Caco-2 (cell line): ENCODE data around the gene FHIT. TPM values are rescaled to one million over a fixed set of nuclear protein-coding genes. Genes with fewer than 3 reads are reported as not detected.

Experiments
- BruUV-seq: library from RNA; stranded (reverse); fragments of 400-500 nt; replicated peaks from 2 replicates; lab custom pipeline; 2021; lab: Mats Ljungman, UMichigan
- CTCF ChIA-PET: fragments of 300-600 bp; sonication (Branson Sonifier 250); formaldehyde crosslinking; loops from one replicate; lab custom pipeline; 2022; ENCODE audit warnings: antibody characterized with exemption; lab: Charles Lee
- POLR2A ChIA-PET: fragments of 300-600 bp; sonication (Branson Sonifier 250); formaldehyde crosslinking; loops from one replicate; lab custom pipeline; 2022; ENCODE audit warnings: antibody characterized with exemption; lab: Charles Lee
- DNase-seq, 2 experiments: peaks; one replicate each; pipeline versions ENCODE4 v3.0.0 to v3.0.0-alpha.2; 2020 to 2022
- H3K27me3 ChIP-seq: replicated peaks from 2 replicates; pipeline ENCODE4 v1.6.0; 2011; ENCODE audit warnings: low read length; ENCODE audit not compliant: control insufficient read depth, insufficient read depth
- H3K36me3 ChIP-seq: 2 replicates; pipeline ENCODE4 v1.5.1; 2011; ENCODE audit warnings: low read length; ENCODE audit not compliant: control insufficient read depth, insufficient read depth
- H3K4me1 ChIP-seq: fragments of 250-450 bp; sonication (Bioruptor Pico); 2 replicates; pipeline ENCODE4 v1.5.1; 2020; ENCODE audit warnings: mild to moderate bottlenecking
- H3K4me3 ChIP-seq: 2 replicates; pipeline ENCODE4 v1.5.1; 2011; ENCODE audit warnings: low read depth, mild to moderate bottlenecking, control low read depth, low read length
- H3K9me3 ChIP-seq: fragments of 250-450 bp; sonication (Bioruptor Pico); 2 replicates; pipeline ENCODE4 v1.5.1; 2020; ENCODE audit warnings: mild to moderate bottlenecking, moderate library complexity
- H3K27ac Mint-ChIP-seq: one replicate; pipeline ENCODE4 v1.8.0; 2022; ENCODE audit warnings: mixed read lengths; ENCODE audit not compliant: unreplicated experiment
- H3K27me3 Mint-ChIP-seq: one replicate; pipeline ENCODE4 v1.8.0; 2022; ENCODE audit warnings: mixed read lengths; ENCODE audit not compliant: insufficient read depth, unreplicated experiment
- H3K36me3 Mint-ChIP-seq: one replicate; pipeline ENCODE4 v1.8.0; 2022; ENCODE audit warnings: mild to moderate bottlenecking, mixed read lengths; ENCODE audit not compliant: insufficient read depth, unreplicated experiment
- H3K4me1 Mint-ChIP-seq: one replicate; pipeline ENCODE4 v1.8.0; 2022; ENCODE audit warnings: low read depth, mixed read lengths; ENCODE audit not compliant: unreplicated experiment
- H3K4me3 Mint-ChIP-seq: one replicate; pipeline ENCODE4 v1.8.0; 2022; ENCODE audit warnings: mild to moderate bottlenecking, moderate library complexity, mixed read lengths; ENCODE audit not compliant: unreplicated experiment
- H3K9me3 Mint-ChIP-seq: one replicate; pipeline ENCODE4 v1.8.0; 2022; ENCODE audit warnings: mixed read lengths; ENCODE audit not compliant: unreplicated experiment
- intact Hi-C: fragments of 100-400 bp; cut with micrococcal nuclease; formaldehyde crosslinking; loops from one replicate; pipeline ENCODE4 v1.10.0; 2022; ENCODE audit not compliant: unreplicated experiment
- total RNA-seq: library from RNA; stranded (reverse); gene quantifications from 2 replicates; pipeline ENCODE4 v1.2.3, GENCODE V29; 2022
- TF ChIP-seq, protein P1 (sequence below), 2 experiments: fragments of 200-600 bp in 1 of 2; IDR thresholded peaks; 1 replicate in 1 of 2; 2 replicates in 1 of 2; pipeline versions ENCODE4 v1.5.1 to v1.8.0; 2011 to 2022; ENCODE audit warnings: antibody characterized with exemption in 1 of 2, control low read depth in 1 of 2, inconsistent platforms in 1 of 2, low read depth in 1 of 2, low read length in 1 of 2, mild to moderate bottlenecking in 1 of 2, moderate library complexity in 1 of 2; ENCODE audit not compliant: insufficient read depth in 1 of 2, severe bottlenecking in 1 of 2, unreplicated experiment in 1 of 2

FHIT gene
- total RNA-seq, 1 experiment from 2014 or later, result 8.3 TPM

DNA sequence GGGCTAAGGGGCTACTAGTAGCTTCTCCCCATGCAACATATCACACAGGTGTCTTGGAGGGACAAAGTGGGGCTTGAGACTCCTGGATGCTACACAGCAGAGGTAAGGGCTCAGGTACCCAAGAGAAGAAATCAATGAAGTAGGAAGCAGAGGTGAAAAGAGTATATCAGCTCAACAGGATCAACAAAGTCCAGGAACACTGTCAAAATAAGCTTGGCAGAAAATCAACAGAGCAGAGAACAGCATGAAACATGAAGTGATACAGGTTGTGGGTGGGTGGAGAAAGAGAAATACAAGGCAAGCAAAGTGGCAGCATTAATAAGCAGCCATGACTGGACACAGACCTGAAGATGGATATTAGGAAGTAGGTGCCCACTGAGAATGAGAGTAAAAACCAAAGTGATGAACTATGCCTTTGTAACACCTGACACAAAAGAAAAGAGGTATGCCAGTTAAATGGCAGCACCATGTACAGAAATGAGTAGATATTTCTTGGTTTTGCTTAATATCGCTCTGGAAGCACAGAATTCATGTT, 637.4 kb downstream of the FHIT start:
- H3K27ac Mint-ChIP-seq, result no peak overlapping the region
- DNase-seq, result no peak
- H3K4me3 ChIP-seq, result no peak overlapping the region
- no peaks in the 10 kb centered on the region for H3K4me1 Mint-ChIP-seq
- ChIA-PET CTCF (no interaction called here), POLR2A (no interaction called here)
- H3K27me3 ChIP-seq, result no peaks in the 10 kb centered on the region
- H3K9me3 ChIP-seq, result no peaks in the 10 kb centered on the region
- no TSS peak for BruUV-seq
- H3K4me1 ChIP-seq, result no peaks in the 10 kb centered on the region
- no peaks in the 10 kb centered on the region for H3K27me3 Mint-ChIP-seq
- intact Hi-C loops, result no loop called here
- TF ChIP-seq, protein P1, sequence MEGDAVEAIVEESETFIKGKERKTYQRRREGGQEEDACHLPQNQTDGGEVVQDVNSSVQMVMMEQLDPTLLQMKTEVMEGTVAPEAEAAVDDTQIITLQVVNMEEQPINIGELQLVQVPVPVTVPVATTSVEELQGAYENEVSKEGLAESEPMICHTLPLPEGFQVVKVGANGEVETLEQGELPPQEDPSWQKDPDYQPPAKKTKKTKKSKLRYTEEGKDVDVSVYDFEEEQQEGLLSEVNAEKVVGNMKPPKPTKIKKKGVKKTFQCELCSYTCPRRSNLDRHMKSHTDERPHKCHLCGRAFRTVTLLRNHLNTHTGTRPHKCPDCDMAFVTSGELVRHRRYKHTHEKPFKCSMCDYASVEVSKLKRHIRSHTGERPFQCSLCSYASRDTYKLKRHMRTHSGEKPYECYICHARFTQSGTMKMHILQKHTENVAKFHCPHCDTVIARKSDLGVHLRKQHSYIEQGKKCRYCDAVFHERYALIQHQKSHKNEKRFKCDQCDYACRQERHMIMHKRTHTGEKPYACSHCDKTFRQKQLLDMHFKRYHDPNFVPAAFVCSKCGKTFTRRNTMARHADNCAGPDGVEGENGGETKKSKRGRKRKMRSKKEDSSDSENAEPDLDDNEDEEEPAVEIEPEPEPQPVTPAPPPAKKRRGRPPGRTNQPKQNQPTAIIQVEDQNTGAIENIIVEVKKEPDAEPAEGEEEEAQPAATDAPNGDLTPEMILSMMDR (IDR thresholded peaks at IDR 0.05; ENCODE audit: insufficient read depth in 1 of 2, low read depth in 1 of 2, low read length in 1 of 2, severe bottlenecking in 1 of 2, unreplicated experiment in 1 of 2), result no peak
- no peaks in the 10 kb centered on the region for H3K36me3 ChIP-seq
- H3K4me3 Mint-ChIP-seq, result no peak overlapping the region
- peaks cover 4% of the 10 kb centered on the region for H3K36me3 Mint-ChIP-seq
- H3K9me3 Mint-ChIP-seq, result peaks cover 11% of the 10 kb centered on the region

GRCh38 chr3:60610441-60611112, 640.7 kb downstream of the FHIT start:
- H3K27ac Mint-ChIP-seq, result no peak overlapping the region
- peaks cover 11% of the 10 kb centered on the region for H3K9me3 Mint-ChIP-seq
- Histone ChIP-seq H3K36me3 (no peaks in the 10 kb centered on the region), H3K27me3 (no peaks in the 10 kb centered on the region), H3K4me1 (no peaks in the 10 kb centered on the region), H3K9me3 (no peaks in the 10 kb centered on the region), H3K4me3 (no peak overlapping the region)
- ChIA-PET CTCF (no interaction called here), POLR2A (no interaction called here)
- intact Hi-C loops, result no loop called here
- TF ChIP-seq, protein P1 (IDR thresholded peaks at IDR 0.05; ENCODE audit: insufficient read depth in 1 of 2, low read depth in 1 of 2, low read length in 1 of 2, severe bottlenecking in 1 of 2, unreplicated experiment in 1 of 2), result no peak
- H3K36me3 Mint-ChIP-seq, result peaks cover 4% of the 10 kb centered on the region
- no peak for DNase-seq
- H3K27me3 Mint-ChIP-seq, result no peaks in the 10 kb centered on the region
- BruUV-seq, result no TSS peak
- no peak overlapping the region for H3K4me3 Mint-ChIP-seq
- no peaks in the 10 kb centered on the region for H3K4me1 Mint-ChIP-seq

DNA sequence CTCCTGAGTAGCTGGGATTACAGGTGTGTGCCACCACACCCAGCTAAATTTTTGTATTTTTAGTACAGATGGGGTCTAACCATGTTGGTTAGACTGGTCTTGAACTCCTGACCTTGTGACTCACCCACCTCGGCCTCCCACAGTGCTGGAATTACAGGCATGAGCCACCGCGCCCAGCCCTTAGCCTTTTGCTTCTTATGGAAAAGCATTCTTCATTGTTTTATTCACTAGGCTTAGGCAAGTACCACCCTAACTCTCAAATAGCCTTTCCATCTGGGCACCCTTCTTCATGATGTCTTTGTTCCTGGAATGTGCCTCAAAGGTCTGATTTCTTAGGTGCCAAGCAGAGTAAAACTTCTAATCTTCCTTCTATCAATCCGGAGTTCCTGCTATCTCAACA, 641.8 kb downstream of the FHIT start:
- ChIA-PET CTCF (no interaction called here), POLR2A (no interaction called here)
- H3K4me1 ChIP-seq, result no peaks in the 10 kb centered on the region
- intact Hi-C loops, result no loop called here
- Mint-ChIP-seq H3K27ac (no peak overlapping the region), H3K4me1 (no peaks in the 10 kb centered on the region), H3K4me3 (no peak overlapping the region), H3K9me3 (peaks cover 11% of the 10 kb centered on the region), H3K27me3 (no peaks in the 10 kb centered on the region), H3K36me3 (peaks cover 4% of the 10 kb centered on the region)
- no TSS peak for BruUV-seq
- H3K4me3 ChIP-seq, result no peak overlapping the region
- no peaks in the 10 kb centered on the region for H3K9me3 ChIP-seq
- no peaks in the 10 kb centered on the region for H3K27me3 ChIP-seq
- DNase-seq, result no peak
- no peaks in the 10 kb centered on the region for H3K36me3 ChIP-seq
- TF ChIP-seq, protein P1 (IDR thresholded peaks at IDR 0.05; ENCODE audit: insufficient read depth in 1 of 2, low read depth in 1 of 2, low read length in 1 of 2, severe bottlenecking in 1 of 2, unreplicated experiment in 1 of 2), result no peak
